ENCODE measurements around the gene GJB2.

The GJB2 gene

GRCh38 chr13:20217168-20217567 lies 24.4 kb upstream of the GJB2 start:
- H3K4me3 Mint-ChIP-seq: no peak overlapping the region
- H3K27ac Mint-ChIP-seq: no peak overlapping the region
- H3K9me3 Mint-ChIP-seq: peaks cover 18% of the 10 kb centered on the region
- H3K27me3 Mint-ChIP-seq (ENCODE audit: low read depth, poor library complexity): peaks cover 51% of the 10 kb centered on the region
- DNase-seq: no peak
- H3K36me3 Mint-ChIP-seq (ENCODE audit: low read depth): no peaks in the 10 kb centered on the region
- H3K4me1 Mint-ChIP-seq: no peaks in the 10 kb centered on the region
- no peak for TF ChIP-seq CTCF (IDR thresholded peaks at IDR 0.05)

- no peak for TF ChIP-seq CTCF (IDR thresholded peaks at IDR 0.05)
- peaks cover 35% of the 10 kb centered on the region for H3K27me3 Mint-ChIP-seq (ENCODE audit: low read depth, poor library complexity)
- H3K36me3 Mint-ChIP-seq (ENCODE audit: low read depth): no peaks in the 10 kb centered on the region
- no peaks in the 10 kb centered on the region for H3K4me1 Mint-ChIP-seq
- peaks cover 3% of the 10 kb centered on the region for H3K9me3 Mint-ChIP-seq
- DNase-seq: no peak
- H3K27ac Mint-ChIP-seq: no peak overlapping the region
- no peak overlapping the region for H3K4me3 Mint-ChIP-seq
Measured at GRCh38 chr13:20209948-20210347, 17.2 kb upstream of the GJB2 start.

- Mint-ChIP-seq H3K36me3 (ENCODE audit: low read depth) (no peaks in the 10 kb centered on the region), H3K9me3 (peaks cover 13% of the 10 kb centered on the region), H3K27ac (no peak overlapping the region), H3K4me1 (no peaks in the 10 kb centered on the region), H3K27me3 (ENCODE audit: low read depth, poor library complexity) (peaks cover 13% of the 10 kb centered on the region), H3K4me3 (no peak overlapping the region)
- DNase-seq: no peak
- TF ChIP-seq CTCF (IDR thresholded peaks at IDR 0.05): no peak
Measured at GRCh38 chr13:20206698-20207235, 14.0 kb upstream of the GJB2 start.

DNA sequence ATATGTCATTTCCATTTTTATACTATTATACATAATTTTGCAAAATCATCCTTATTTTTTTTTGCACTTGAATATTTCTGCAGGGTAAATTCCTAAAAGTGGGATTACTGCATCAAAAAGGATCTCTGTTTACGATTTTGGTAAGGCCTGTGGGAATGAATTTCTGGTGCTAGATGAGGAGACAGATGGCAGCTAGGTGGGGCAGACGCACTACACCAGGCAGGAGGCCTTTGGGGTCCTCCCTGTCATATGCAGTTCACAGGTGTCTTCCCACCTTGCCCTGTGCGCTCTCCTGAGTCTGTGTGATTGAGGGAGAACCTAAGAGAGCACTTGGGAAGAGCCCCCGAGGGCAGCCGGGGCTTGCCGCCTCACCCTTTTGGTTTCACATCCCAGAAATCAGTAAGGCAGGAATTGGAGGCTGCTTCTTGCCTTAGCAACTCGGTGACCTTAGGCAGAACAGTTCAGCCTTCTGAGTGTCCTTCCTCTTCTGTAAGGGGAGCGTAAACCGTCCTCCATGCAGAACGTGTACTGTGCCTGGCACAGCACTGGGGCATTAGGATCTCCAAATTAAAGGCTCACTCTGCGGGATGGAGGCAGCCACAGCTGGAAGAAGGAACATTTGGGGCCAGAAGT lies 13.4 kb upstream of the GJB2 start:
- peaks cover 13% of the 10 kb centered on the region for H3K27me3 Mint-ChIP-seq (ENCODE audit: low read depth, poor library complexity)
- H3K27ac Mint-ChIP-seq: no peak overlapping the region

DNA sequence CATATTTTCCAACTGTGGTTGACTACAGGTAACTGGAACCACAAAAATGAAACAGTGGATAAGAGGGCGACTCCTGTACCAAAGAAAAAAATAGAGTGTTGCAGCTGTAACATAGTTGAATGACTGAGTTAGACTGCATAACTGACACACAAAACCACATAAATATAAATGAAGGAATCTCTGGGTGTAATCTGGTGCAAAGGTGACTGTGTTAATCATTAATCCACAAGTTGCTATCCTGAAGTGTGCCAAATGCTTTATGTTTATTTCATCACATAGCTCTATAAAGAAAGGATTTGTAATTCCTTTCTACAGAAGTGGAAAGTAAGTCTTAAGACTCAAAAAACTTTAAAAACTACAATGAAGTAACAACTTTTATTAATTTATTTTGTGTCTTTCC lies 6.0 kb upstream of the GJB2 start:
- Mint-ChIP-seq H3K36me3 (ENCODE audit: low read depth) (no peaks in the 10 kb centered on the region), H3K27ac (no peak overlapping the region), H3K27me3 (ENCODE audit: low read depth, poor library complexity) (peaks cover 55% of the 10 kb centered on the region), H3K4me3 (no peak overlapping the region), H3K9me3 (peaks cover 23% of the 10 kb centered on the region), H3K4me1 (peaks cover 11% of the 10 kb centered on the region)
- no peak for DNase-seq
- TF ChIP-seq CTCF (IDR thresholded peaks at IDR 0.05): no peak

More for the DNA sequence above, 13.4 kb upstream of the GJB2 start:
- Mint-ChIP-seq H3K36me3 (ENCODE audit: low read depth) (no peaks in the 10 kb centered on the region), H3K4me1 (no peaks in the 10 kb centered on the region), H3K4me3 (no peak overlapping the region), H3K9me3 (peaks cover 17% of the 10 kb centered on the region)
- no peak for TF ChIP-seq CTCF (IDR thresholded peaks at IDR 0.05)
- DNase-seq: no peak

DNA sequence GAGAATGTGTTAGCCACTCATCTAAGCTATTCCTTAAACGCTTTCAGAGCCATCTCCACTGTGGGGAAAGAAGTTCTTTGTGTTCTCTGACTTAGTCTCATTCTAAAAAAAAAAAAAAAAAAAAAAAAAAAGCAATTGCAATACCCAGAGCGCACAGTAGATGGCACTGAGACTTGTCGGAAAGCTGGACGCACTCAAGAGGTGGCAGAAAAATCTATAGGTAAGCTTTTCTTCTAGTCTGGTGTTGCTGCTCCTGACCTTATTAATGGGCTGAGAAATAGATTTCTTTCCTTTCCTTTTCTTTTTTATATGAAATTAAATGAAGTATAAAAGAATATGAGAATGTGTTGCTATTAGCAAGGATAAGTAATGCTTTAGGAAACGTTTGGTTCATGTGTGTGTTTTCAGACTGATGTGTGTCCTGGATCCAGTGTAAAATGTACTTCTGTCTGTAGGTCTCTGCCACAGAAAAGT lies 4.7 kb upstream of the GJB2 start:
- H3K4me1 Mint-ChIP-seq: peaks cover 17% of the 10 kb centered on the region
- H3K4me3 Mint-ChIP-seq: no peak overlapping the region
- no peak overlapping the region for H3K27ac Mint-ChIP-seq
- DNase-seq: no peak
- H3K27me3 Mint-ChIP-seq (ENCODE audit: low read depth, poor library complexity): peaks cover 65% of the 10 kb centered on the region
- no peaks in the 10 kb centered on the region for H3K36me3 Mint-ChIP-seq (ENCODE audit: low read depth)
- H3K9me3 Mint-ChIP-seq: peaks cover 19% of the 10 kb centered on the region
- TF ChIP-seq CTCF (IDR thresholded peaks at IDR 0.05): peak; percentile 75

Measured in nephron progenitor cell (in vitro differentiated cells).